Measurements from ENCODE around the gene VWA7. TPM values are rescaled to one million over a fixed set of nuclear protein-coding genes. Genes with fewer than 3 reads are reported as not detected.

The VWA7 gene
- total RNA-seq, 2 experiments from 2014 or later: 11.0 to 12.2 TPM

- DNase-seq: no peak
- H3K27me3 Mint-ChIP-seq: no peaks in the 10 kb centered on the region
- H3K4me3 Mint-ChIP-seq: peak overlapping the region; percentile 88
- H3K27ac Mint-ChIP-seq: peak overlapping the region; percentile 70
- H3K9me3 Mint-ChIP-seq: no peaks in the 10 kb centered on the region
- ChIA-PET CTCF (interaction anchor here (0.6 to 5.5 kb wide), 11 partner anchors 8 to 159 kb away, joined by 3 to 46 read pairs (median 4); partner anchors contain the start of genes ABHD16A, HSPA1B and MSH5), POLR2A (interaction anchor here (0.7 to 4.0 kb wide), 15 partner anchors 9 to 446 kb away, joined by 3 to 50 read pairs (median 5); partner anchors contain the start of genes HSPA1A, HSPA1B, HSPA1L and LSM2)
- peaks cover 77% of the 10 kb centered on the region for H3K4me1 Mint-ChIP-seq
- peaks cover 82% of the 10 kb centered on the region for H3K36me3 Mint-ChIP-seq (ENCODE audit: low read depth)
Measured at GRCh38 chr6:31730631-31731086, 46.5 kb downstream of the VWA7 start.

- peaks cover 79% of the 10 kb centered on the region for H3K36me3 Mint-ChIP-seq (ENCODE audit: low read depth)
- peak; percentile 69 for DNase-seq
- ChIA-PET CTCF (interaction anchor here (0.6 to 5.5 kb wide), 18 partner anchors 9 to 160 kb away, joined by 3 to 46 read pairs (median 4); partner anchors contain the start of genes ABHD16A, HSPA1A, HSPA1B and HSPA1L), POLR2A (interaction anchor here (0.9 to 4.0 kb wide), 17 partner anchors 9 to 106 kb away, joined by 3 to 50 read pairs (median 5); partner anchors contain the start of genes HSPA1A, HSPA1B, HSPA1L and LSM2)
- H3K4me1 Mint-ChIP-seq: peaks cover 79% of the 10 kb centered on the region
- H3K27ac Mint-ChIP-seq: peak overlapping the region; percentile 70
- no peaks in the 10 kb centered on the region for H3K27me3 Mint-ChIP-seq
- no peaks in the 10 kb centered on the region for H3K9me3 Mint-ChIP-seq
- peak overlapping the region; percentile 88 for H3K4me3 Mint-ChIP-seq
Measured at GRCh38 chr6:31729979-31730630, 47.0 kb downstream of the VWA7 start.

- ChIA-PET CTCF (interaction anchor here (0.6 to 5.5 kb wide), 15 partner anchors 10 to 161 kb away, joined by 3 to 46 read pairs (median 4); partner anchors contain the start of genes ABHD16A, HSPA1A, HSPA1B and HSPA1L), POLR2A (interaction anchor here (0.7 to 4.0 kb wide), 18 partner anchors 10 to 107 kb away, joined by 3 to 50 read pairs (median 5); partner anchors contain the start of genes HSPA1A, HSPA1B, HSPA1L and LSM2)
- H3K36me3 Mint-ChIP-seq (ENCODE audit: low read depth): peaks cover 73% of the 10 kb centered on the region
- no peaks in the 10 kb centered on the region for H3K27me3 Mint-ChIP-seq
- H3K27ac Mint-ChIP-seq: peak overlapping the region; percentile 82
- peak overlapping the region; percentile 88 for H3K4me3 Mint-ChIP-seq
- H3K9me3 Mint-ChIP-seq: no peaks in the 10 kb centered on the region
- peak; percentile 82 for DNase-seq
- H3K4me1 Mint-ChIP-seq: peaks cover 79% of the 10 kb centered on the region
Measured at GRCh38 chr6:31729515-31729978, 47.6 kb downstream of the VWA7 start.

- DNase-seq: no peak
- Mint-ChIP-seq H3K27me3 (no peaks in the 10 kb centered on the region), H3K36me3 (ENCODE audit: low read depth) (peaks cover 67% of the 10 kb centered on the region), H3K9me3 (no peaks in the 10 kb centered on the region), H3K27ac (peak within 1 kb of the TSS; percentile 82), H3K4me1 (peaks cover 76% of the 10 kb centered on the region), H3K4me3 (peak within 1 kb of the TSS; percentile 88)
- POLR2A ChIA-PET: interaction anchor here (0.7 to 4.0 kb wide), 16 partner anchors 10 to 108 kb away, joined by 3 to 50 read pairs (median 5); partner anchors contain the start of genes HSPA1B, LSM2, MSH5 and VARS1
- CTCF ChIA-PET: interaction anchor here (0.7 to 5.5 kb wide), 13 partner anchors 10 to 110 kb away, joined by 3 to 46 read pairs (median 7); partner anchors contain the start of genes ABHD16A, HSPA1A, HSPA1B and HSPA1L
Measured at GRCh38 chr6:31728767-31729514, 48.2 kb downstream of the VWA7 start, which contains the start of gene DDAH2. TSS of gene DDAH2 (minus strand) at chr6:31729299. CDS start at chr6:31729161, 138 bp downstream.

GRCh38 chr6:31727717-31728671 is 49.1 kb downstream of the VWA7 start:
- POLR2A ChIA-PET: interaction anchor here (0.9 to 5.5 kb wide), 10 partner anchors 9 to 99 kb away, joined by 3 to 58 read pairs (median 10); partner anchors contain the start of genes ABHD16A, CLIC1, HSPA1B and MSH5
- no peak for DNase-seq
- Mint-ChIP-seq H3K4me1 (peaks cover 69% of the 10 kb centered on the region), H3K27me3 (no peaks in the 10 kb centered on the region), H3K27ac (peak overlapping the region; percentile 82), H3K36me3 (ENCODE audit: low read depth) (peaks cover 58% of the 10 kb centered on the region), H3K4me3 (peak overlapping the region; percentile 88), H3K9me3 (no peaks in the 10 kb centered on the region)
- CTCF ChIA-PET: interaction anchor here (1.1 to 5.5 kb wide), 5 partner anchors 11 to 103 kb away, joined by 3 to 46 read pairs (median 31); partner anchors contain the start of gene MSH5

GRCh38 chr6:31727034-31727716 is 50.0 kb downstream of the VWA7 start:
- Mint-ChIP-seq H3K27me3 (no peaks in the 10 kb centered on the region), H3K4me1 (peaks cover 67% of the 10 kb centered on the region), H3K36me3 (ENCODE audit: low read depth) (peaks cover 55% of the 10 kb centered on the region), H3K9me3 (no peaks in the 10 kb centered on the region), H3K4me3 (peak overlapping the region; percentile 60), H3K27ac (peak overlapping the region; percentile 80)
- POLR2A ChIA-PET: interaction anchor here (0.7 to 5.5 kb wide), 10 partner anchors 10 to 93 kb away, joined by 3 to 58 read pairs (median 4); partner anchors contain the start of genes ABHD16A, CLIC1, MSH5 and VARS1
- DNase-seq: peak; percentile 33
- CTCF ChIA-PET: interaction anchor here (1.1 to 5.1 kb wide), 3 partner anchors 11 to 103 kb away, joined by 3 to 31 read pairs (median 15); no protein-coding TSS in a partner anchor

GRCh38 chr6:31725502-31726350 is 51.4 kb downstream of the VWA7 start:
- H3K27me3 Mint-ChIP-seq: peaks cover 4% of the 10 kb centered on the region
- no peak overlapping the region for H3K4me3 Mint-ChIP-seq
- DNase-seq: no peak
- H3K27ac Mint-ChIP-seq: no peak overlapping the region
- H3K4me1 Mint-ChIP-seq: peaks cover 55% of the 10 kb centered on the region
- POLR2A ChIA-PET: interaction anchor here (0.9 to 5.5 kb wide), 7 partner anchors 11 to 103 kb away, joined by 3 to 58 read pairs (median 3); partner anchors contain the start of genes ABHD16A, CLIC1 and MSH5
- CTCF ChIA-PET: interaction anchor here (1.5 to 2.1 kb wide), 2 partner anchors 14 to 105 kb away, joined by 3 to 15 read pairs; partner anchors contain the start of gene MSH5
- peaks cover 41% of the 10 kb centered on the region for H3K36me3 Mint-ChIP-seq (ENCODE audit: low read depth)
- no peaks in the 10 kb centered on the region for H3K9me3 Mint-ChIP-seq

GRCh38 chr6:31723980-31724691 is 53.0 kb downstream of the VWA7 start:
- no peak overlapping the region for H3K4me3 Mint-ChIP-seq
- H3K27ac Mint-ChIP-seq: no peak overlapping the region

GRCh38 chr6:31723245-31723979 is 53.7 kb downstream of the VWA7 start, which contains the start of gene MPIG6B:
TSS of gene MPIG6B (plus strand) at chr6:31723373. CDS start at chr6:31723384, 11 bp downstream.
- ChIA-PET POLR2A (interaction anchor here (0.8 to 5.5 kb wide), 3 partner anchors 13 to 99 kb away, joined by 3 to 58 read pairs (median 4); partner anchors contain the start of gene CLIC1), CTCF (interaction anchor here (0.9 kb wide), 1 partner anchor 9 kb away, joined by 3 read pairs; no protein-coding TSS in a partner anchor)
- Mint-ChIP-seq H3K36me3 (ENCODE audit: low read depth) (peaks cover 27% of the 10 kb centered on the region), H3K27me3 (peaks cover 4% of the 10 kb centered on the region), H3K4me3 (no peak within 1 kb of the TSS), H3K27ac (no peak within 1 kb of the TSS), H3K4me1 (peaks cover 36% of the 10 kb centered on the region), H3K9me3 (no peaks in the 10 kb centered on the region)
- no peak for DNase-seq

More at GRCh38 chr6:31723980-31724691, 53.0 kb downstream of the VWA7 start:
- ChIA-PET CTCF (interaction anchor here (1.0 kb wide), 1 partner anchor 14 kb away, joined by 3 read pairs; no protein-coding TSS in a partner anchor), POLR2A (interaction anchor here (0.8 to 5.5 kb wide), 3 partner anchors 13 to 98 kb away, joined by 3 to 58 read pairs (median 4); partner anchors contain the start of gene CLIC1)
- no peaks in the 10 kb centered on the region for H3K9me3 Mint-ChIP-seq
- H3K4me1 Mint-ChIP-seq: peaks cover 43% of the 10 kb centered on the region
- peaks cover 31% of the 10 kb centered on the region for H3K36me3 Mint-ChIP-seq (ENCODE audit: low read depth)
- H3K27me3 Mint-ChIP-seq: peaks cover 4% of the 10 kb centered on the region
- DNase-seq: no peak
